Measurements from ENCODE around the gene ZDHHC6.

The ZDHHC6 gene

GRCh38 chr10:112421731-112422130 lies 25.0 kb downstream of the ZDHHC6 start (continued):
- TF ChIP-seq POU6F1 (CRISPR knock-in tag; IDR thresholded peaks at IDR 0.05; ENCODE audit: borderline replicate concordance, low read depth) (no peak), ARNTL (CRISPR knock-in tag; IDR thresholded peaks at IDR 0.05; ENCODE audit: borderline replicate concordance, low read depth) (no peak), ZC3H10 (CRISPR knock-in tag; IDR thresholded peaks at IDR 0.05) (no peak), ZNF8 (CRISPR knock-in tag; IDR thresholded peaks at IDR 0.05) (no peak)

- ATAC-seq = no peak
- TF ChIP-seq GLIS3 (CRISPR knock-in tag; IDR thresholded peaks at IDR 0.05) (no peak), PATZ1 (CRISPR knock-in tag; IDR thresholded peaks at IDR 0.05; ENCODE audit: borderline replicate concordance) (no peak), TOX (CRISPR knock-in tag; IDR thresholded peaks at IDR 0.05; ENCODE audit: borderline replicate concordance) (no peak), CSDC2 (CRISPR knock-in tag; IDR thresholded peaks at IDR 0.05) (no peak), ZFP3 (CRISPR knock-in tag; IDR thresholded peaks at IDR 0.05) (no peak), SNAI2 (CRISPR knock-in tag; IDR thresholded peaks at IDR 0.05) (no peak), ZFP30 (CRISPR knock-in tag; IDR thresholded peaks at IDR 0.05) (no peak), POU6F1 (CRISPR knock-in tag; IDR thresholded peaks at IDR 0.05; ENCODE audit: borderline replicate concordance, low read depth) (no peak), PPARA (CRISPR knock-in tag; IDR thresholded peaks at IDR 0.05; ENCODE audit: borderline replicate concordance) (no peak), ESRRG (CRISPR knock-in tag; IDR thresholded peaks at IDR 0.05) (no peak), OSR1 (CRISPR knock-in tag; IDR thresholded peaks at IDR 0.05) (no peak), ZC3H10 (CRISPR knock-in tag; IDR thresholded peaks at IDR 0.05) (no peak), CSRNP3 (CRISPR knock-in tag; IDR thresholded peaks at IDR 0.05) (no peak), ISL1 (CRISPR knock-in tag; IDR thresholded peaks at IDR 0.05) (no peak), ZNF565 (CRISPR knock-in tag; conservative IDR thresholded peaks at IDR 0.05; ENCODE audit: low read depth) (no peak), RARB (CRISPR knock-in tag; IDR thresholded peaks at IDR 0.05) (no peak), ARNTL (CRISPR knock-in tag; IDR thresholded peaks at IDR 0.05; ENCODE audit: borderline replicate concordance, low read depth) (no peak), TSHZ2 (CRISPR knock-in tag; IDR thresholded peaks at IDR 0.05) (no peak), BACH2 (CRISPR knock-in tag; IDR thresholded peaks at IDR 0.05; ENCODE audit: borderline replicate concordance) (no peak), ZNF8 (CRISPR knock-in tag; IDR thresholded peaks at IDR 0.05) (no peak)
Observed at GRCh38 chr10:112412696-112413095, 34.0 kb downstream of the ZDHHC6 start.

GRCh38 chr10:112409755-112410154 lies 37.0 kb downstream of the ZDHHC6 start:
- ATAC-seq = no peak
- TF ChIP-seq RARB (CRISPR knock-in tag; IDR thresholded peaks at IDR 0.05) = no peak
- no peak for TF ChIP-seq CREB5 (CRISPR knock-in tag; IDR thresholded peaks at IDR 0.05; ENCODE audit: low read depth)
- no peak for TF ChIP-seq ZNF70 (CRISPR knock-in tag; IDR thresholded peaks at IDR 0.05)
- TF ChIP-seq ZNF8 (CRISPR knock-in tag; IDR thresholded peaks at IDR 0.05) = no peak
